NOMO-1 treated with DMSO at 0.1 percent for 48 hours (cell line): ENCODE results near the gene ZNF74.
"Not testable (repeated sequence)": the region's sequence is repeated elsewhere in the genome, so short reads cannot be mapped to it uniquely, and the experiment has no call there.

ENCODE experiments used
- DNase-seq: peaks from one replicate; lab custom pipeline; 2025; ENCODE audit not compliant: unreplicated experiment; lab: John Stamatoyannopoulos, UW

ZNF74 gene

DNA sequence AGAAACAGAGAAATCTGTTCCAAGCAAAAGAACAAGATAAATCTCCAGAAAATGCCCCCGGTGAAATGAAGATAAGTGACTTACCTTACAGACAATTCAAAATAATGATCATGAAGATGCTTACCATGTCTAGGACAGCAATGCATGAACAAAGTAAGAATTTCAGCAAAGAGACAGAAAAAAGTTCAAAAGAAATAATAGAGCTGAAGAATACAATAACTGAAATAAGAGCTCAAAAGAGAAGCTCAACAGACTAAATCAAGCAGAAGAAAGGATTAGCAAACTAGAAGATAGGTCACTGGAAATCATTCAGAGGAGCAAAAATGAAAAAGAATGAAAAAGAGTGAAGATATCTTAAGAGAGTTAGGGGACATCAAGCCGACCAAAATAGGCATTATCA lies 19.8 kb upstream of the ZNF74 start:
- not testable (repeated sequence) for DNase-seq

DNA sequence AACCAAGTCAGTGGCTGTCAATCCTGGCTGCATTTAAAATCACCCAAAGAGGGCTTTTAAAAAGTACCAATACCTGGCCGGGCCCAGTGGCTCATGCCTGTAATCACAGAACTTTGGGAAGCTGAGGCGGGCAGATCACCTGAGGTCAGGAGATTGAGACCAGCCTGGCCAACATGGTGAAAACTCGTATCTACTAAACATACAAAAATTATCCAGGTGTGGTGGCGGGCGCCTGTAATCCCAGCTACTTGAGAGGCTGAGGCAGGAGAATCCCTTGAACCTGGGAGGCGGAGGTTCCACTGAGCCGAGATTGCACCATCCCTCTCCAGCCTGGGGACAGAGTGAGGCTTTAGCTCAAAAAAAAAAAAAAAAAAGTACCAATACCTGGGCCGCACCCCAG lies 17.7 kb upstream of the ZNF74 start:
- not testable (repeated sequence) for DNase-seq

DNA sequence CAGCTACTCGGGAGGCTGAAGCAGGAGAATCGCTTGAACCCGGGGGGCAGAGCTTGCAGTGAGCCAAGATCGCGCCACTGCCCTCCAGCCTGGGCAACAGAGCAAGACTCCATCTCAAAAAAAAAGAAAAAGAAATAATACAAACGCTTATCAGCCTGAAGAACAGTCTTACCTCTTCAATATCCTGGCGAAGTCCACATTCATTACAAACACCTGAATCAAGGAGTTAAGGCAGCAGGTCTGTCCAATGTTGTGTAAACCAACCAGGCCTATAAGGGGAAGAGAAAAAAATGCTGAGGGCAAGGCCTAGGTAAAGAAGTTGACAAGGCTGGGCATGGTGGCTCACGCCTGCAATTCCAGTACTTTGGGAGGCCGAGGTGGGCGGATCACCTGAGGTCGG lies 17.0 kb upstream of the ZNF74 start:
- DNase-seq = not testable (repeated sequence)

DNA sequence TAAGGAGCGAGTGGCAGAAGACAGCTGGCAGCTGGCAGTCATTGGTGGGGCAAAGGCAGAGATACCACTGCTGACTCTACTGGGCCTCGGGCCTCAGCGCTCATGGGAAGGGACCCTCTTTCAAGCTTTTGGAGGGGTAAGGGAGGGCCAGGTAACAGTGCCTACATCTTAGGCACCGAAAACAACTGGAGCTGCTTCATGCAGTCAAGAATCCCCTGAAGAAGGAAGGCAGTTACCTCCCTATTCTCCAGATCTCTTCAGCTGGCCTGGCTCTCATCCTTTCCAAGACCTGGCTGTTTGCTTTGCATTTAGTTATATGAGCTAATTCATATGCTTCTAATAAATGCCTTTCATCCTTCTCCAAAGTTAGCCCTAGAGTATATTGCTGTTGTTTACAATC lies 15.8 kb upstream of the ZNF74 start:
- no peak for DNase-seq

DNA sequence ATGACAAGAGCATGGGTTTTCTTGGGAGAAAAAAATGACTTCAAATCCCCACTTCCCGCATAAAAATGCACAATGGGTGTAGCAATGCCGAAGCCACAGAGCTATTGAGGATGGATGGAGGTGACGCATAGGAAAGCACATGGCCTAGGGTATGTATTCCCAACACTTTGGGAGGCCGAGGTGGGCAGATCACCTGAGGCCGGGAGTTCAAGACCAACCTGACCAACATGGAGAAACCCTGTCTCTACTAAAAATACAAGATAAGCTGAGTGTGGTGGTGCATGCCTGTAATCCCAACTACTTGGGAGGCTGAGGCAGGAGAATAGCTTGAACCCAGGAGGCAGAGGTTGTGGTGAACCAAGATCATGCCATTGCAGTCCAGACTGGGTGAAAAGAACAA lies 15.3 kb upstream of the ZNF74 start:
- not testable (repeated sequence) for DNase-seq

DNA sequence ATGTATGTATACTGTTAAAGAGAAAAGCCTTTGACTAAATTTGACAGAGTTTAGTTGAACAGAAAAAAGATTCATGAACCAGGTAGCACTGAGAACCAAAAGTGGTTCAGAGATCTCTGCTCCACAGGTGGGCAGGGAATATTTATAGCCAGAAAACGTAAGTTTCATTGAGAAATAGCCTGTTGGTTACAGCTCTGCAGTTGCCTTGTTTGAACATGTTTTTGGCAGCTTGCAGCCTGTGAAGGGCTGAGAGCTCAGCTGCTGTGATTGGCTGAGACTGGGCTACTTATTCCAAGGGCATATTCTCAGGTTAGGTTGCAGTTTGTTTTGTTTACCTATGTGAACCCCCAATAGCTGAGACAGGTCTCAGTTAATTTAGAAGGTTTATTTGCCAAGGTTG lies 13.5 kb upstream of the ZNF74 start:
- DNase-seq = no peak

DNA sequence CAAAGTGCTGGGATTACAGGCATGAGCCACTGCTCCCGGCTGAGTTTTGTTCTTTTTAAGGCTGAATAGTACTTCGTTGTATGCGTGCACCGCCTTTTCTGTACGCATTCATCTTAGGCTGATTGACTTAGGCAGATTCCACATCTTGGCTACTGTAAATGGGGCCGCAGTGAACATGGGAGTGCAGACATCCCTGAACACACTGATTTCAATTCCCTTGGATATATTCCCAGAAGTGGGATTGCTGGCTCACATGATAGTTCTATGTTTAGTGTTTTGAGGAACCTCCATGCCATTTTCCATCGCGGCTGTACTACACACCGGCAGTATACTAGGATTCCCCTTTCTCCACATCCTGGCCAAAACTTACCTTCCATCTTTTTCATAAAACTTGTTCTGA lies 10.4 kb upstream of the ZNF74 start:
- DNase-seq = no peak

DNA sequence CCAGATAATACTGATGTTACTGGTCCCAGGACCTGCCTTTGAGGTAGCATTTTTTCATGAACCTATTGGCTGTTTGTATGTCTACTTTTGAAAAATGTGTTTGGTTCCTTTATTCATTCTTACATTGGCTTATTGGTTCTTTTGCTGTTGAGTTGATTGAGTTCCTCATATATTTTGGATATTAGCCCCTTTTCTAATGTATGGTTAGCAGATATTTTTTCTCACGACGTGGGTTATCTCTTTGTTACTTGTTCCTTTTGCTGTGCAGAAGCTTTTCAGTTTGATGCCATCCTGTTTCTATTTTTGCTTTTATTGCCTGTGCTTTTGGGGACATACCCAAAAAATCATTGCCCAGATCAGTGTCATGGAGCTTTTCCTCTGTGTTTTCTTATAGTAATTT lies 9.8 kb upstream of the ZNF74 start:
- DNase-seq = no peak

DNA sequence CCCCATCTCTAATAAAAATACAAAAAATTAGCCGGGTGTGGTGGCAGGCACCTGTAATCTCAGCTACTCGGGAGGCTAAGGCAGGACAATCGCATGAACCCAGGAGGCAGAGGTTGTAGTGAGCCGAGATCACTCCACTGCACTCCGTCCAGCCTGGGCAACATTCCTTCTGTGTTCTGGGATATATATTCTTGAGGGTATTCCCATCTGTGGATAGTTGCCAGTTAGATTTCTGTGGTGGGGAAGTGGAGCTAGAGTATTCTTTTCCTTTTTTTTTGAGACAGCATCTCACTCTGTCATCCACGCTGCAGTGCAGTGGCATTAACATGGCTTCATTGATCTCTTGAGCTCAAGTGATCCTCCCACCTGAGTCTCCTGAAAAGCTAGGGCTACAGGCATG lies 9.1 kb upstream of the ZNF74 start:
- DNase-seq = no peak

DNA sequence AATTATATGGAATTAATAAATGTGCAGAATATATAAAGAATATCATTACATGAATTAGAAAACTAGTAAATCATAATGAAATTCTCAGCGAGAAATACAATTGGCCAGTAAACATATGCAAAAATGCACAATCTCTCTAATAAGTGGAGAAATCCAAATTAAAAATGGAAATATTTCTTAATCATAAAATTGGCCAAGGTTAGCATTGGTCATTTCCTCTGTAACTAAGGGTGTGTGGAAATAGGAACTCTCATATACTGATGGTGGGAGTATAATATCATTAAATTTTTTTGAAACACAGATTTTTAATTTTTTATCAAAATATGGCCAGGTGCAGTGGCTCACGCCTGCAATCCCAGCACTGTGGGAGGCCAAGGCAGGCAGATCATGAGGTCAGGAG lies 7.6 kb upstream of the ZNF74 start:
- peak; percentile 3 for DNase-seq

DNA sequence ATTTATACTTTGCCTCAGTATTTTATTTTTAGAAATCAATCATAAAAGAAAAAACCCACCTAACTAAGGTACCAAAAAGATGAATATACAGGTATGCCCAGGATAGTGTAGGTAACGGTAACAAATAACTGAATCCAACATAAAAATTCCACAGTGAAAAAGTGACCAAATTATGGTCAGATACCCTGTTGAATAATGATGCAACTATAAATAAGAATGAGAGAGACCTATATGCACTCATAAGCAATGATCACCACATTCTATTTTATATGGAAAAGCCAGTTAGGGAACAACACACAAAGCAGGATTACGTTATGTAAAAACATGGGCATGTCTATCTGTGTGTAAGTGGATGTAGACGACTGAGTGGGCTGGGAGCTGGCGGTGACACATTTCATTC lies 7.0 kb upstream of the ZNF74 start:
- DNase-seq = no peak

DNA sequence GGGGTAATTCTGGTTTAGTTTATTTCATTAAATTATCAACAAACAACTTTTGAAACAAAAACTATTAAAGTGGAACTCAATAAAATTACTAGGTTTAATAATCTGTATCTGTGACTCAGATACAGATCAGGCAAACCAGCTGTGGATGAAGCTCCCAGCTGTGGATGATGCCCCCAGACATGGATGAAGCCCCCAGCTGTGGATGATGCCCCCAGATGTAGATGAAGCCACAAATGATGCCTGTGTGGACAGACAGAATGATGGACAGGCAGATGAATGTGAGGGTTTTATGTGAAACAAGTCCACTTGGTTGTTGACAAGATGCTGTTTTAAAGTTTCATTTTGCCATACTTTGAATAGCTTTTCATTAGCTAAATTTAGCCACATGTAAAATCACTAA lies 5.8 kb upstream of the ZNF74 start:
- no peak for DNase-seq

DNA sequence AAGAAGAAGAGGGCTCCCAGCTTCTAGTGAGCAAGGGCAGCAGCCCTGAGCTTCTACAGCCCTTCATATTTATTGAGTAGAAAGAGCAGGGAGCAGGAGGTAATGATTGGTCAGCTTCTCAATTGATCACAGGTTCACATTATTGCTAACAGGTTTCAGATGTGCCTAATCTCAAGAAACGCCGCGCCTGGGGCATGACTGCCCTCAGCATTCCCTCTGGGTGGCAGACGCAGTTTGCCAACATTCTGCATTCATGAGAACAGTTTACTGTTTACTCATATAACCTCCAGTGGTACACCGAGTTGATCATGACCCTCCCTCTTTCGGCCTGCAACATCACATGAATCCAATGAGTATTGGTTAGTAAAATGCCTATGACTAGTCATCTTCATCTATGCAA lies 4.7 kb upstream of the ZNF74 start:
- no peak for DNase-seq

DNA sequence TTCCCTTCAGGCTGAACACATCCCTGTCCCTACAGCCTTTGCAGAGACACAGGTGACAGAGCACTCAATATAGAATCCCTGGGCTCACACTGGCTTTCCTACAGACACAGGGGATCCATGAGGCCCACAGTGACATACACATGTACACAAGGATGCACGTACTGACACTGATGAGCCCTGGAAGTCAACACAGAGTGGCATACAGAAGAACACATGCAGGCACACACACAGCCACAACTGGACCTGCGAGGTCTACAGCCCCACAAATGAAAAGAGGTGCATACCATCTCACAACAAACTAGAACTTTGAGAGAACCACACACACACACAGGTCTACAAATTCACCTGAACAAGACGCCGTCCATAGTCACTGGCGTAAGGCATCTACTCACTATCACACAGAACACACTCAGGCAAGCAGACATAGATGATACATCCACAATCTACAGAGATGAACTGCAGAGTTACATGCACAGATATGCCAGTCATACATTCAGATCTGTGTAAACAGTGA lies 3.5 kb upstream of the ZNF74 start:
- no peak for DNase-seq

DNA sequence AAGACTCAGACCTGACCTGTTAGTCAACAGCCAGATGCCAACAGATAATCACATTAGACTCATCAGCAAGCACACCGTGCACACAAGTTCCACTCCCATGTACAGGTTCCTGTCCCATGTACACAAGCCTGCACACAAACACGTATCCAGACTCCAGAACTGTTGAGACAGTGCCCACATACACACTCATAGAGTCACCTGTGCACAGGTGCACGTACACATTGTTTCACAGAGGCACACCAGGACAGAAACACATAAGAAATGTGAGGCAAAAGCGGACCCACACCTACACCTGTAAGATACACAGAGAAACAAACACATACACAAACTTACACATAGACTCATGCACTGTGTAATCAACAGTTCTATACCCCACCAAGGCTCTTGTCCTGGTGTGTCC lies 2.7 kb upstream of the ZNF74 start:
- no peak for DNase-seq

DNA sequence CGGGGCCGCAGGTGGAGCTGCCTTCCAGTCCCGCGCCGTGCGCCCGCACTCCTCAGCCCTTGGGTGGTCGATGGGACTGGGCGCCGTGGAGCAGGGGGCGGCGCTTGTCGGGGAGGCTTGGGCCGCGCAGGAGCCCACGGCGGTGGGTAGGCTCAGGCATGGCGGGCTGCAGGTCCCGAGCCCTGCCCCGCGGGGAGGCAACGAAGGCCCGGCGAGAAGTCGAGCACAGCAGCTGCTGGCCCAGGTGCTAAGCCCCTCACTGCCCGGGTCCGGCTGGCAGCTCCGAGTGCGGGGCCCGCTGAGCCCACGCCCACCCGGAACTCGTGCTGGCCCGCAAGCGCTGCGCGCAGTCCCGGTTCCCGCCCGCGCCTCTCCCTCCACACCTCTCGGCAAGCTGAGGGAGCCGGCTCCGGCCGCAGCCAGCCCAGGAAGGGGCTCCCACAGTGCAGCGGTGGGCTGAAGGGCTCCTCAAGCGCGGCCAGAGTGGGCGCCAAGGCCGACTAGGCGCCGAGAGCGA lies 1.5 kb upstream of the ZNF74 start:
- not testable (repeated sequence) for DNase-seq

DNA sequence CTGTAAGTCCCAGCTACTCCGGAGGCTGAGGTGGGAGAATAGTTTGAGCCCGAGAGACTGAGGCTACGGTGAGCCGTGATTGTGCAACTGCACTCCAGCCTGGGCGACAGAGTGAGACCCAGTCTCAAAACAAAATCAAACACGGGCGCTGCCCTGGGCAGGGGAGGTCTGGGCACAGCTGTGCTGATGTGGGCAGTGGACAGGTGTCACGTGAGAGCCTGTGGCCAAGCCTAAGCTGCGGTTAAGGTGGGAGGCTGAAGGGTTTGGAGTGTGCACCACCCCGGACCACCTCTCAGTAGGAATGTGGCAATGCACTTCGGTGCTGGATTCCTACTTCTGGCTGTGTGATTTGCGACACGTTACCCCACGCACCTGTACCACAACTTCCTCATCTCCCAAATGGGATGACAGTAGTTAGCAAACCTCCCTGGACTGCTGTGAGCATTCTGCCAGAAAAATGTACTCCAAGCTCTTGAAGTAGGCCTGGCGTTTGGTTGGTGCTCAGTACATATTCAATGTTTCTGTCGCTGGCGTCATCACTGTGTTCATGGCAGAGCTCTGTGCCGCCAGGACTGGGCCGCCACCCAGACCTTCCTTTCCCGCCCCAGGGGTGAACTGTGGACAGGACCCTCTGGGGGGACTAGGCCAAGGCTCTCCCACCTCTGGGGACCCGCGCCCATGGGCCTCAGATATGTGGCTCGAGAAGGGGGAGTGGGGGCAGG lies 807 bp upstream of the ZNF74 start:
- no peak for DNase-seq

DNA sequence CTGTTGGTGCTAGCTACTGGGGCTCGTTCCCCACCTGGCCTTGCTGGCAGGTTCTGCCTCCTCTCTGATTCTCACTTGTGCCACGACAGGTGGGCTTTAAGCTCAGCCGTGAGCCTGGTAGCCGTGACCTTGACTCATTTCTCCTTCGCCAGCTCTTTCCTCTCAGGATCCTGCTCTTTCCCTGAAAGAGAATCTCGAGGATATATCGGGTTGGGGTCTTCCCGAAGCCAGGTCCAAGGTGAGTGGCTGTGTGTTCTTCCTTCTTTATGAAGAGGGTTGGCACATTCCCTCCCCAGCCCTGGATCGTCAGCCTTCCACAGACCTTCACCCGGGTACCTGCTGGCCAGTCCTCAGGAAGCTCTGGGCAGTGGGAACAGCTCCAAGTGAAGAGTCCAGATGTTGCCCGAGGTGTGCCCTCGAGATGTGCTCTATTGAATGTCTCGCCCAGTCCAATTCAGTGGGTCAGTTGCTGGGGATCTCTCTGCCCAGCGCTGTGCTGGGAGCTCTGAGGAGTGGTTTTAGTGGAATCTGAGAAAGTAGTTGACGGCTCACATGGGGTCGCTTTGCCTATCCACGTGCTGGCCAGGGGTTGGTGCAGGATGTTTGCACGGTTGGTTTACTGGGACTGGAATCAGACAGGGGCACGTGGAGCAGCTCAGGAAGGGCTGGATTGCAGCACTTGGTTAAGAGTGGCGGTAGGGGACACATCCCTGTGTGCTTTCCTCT lies 1.4 kb downstream of the ZNF74 start:
- DNase-seq = no peak

DNA sequence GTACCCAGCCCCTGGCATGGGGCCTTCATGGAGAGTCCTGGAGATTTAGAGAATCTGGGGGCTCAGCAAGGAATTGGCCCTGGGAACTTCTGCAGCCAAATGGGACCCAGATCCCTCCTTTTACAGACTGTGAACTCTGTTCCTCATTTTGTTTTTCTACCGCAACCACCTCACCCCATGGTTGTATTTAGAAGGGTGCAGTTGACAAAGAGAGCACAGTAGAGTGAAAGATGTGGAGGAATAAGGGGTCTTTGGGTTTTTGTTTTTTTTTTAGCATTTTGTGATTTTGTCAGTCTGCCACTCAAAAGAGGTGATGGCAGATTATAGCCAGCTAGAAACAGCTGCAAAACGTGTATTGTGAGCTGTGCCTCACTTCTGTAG lies 1.9 kb downstream of the ZNF74 start:
- DNase-seq = peak; percentile 5

DNA sequence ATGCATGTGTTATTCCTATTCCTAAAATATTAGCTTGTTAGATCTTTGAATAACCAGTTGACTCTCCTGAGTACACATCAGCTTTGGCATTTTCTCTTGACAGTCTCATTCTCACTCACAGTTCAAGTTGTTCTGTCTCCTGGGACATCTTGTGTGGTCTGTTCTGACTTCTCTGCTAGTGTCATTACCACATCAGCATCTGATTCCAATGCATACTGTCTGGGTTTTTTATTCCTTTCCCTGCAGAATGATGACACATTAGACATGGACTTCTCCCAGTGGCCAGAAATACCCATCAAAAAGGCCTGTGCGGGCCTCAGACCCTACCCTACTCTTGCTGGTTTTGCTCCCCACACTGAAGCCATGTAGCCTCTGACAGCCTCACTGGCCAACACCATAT lies 2.7 kb downstream of the ZNF74 start:
- DNase-seq = no peak

DNA sequence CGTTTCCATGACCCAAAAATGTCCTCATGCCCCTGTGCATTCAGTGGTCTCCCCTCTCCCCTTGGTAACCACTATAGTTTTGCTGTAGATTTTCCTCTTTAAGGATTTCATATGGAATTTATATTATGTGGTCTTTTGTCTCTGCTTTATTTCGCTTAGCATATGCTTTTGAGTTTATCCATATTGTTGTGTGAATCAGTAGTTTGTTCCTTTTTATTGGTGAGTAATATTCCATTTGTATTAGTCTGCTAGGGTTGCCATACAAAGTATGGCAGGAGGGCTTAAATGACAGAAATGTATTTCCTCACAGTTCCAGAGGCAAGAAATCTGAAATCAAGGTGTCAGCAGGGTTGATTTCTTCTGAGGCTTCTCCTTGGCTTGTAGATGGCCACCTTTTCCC lies 3.5 kb downstream of the ZNF74 start:
- DNase-seq = no peak

DNA sequence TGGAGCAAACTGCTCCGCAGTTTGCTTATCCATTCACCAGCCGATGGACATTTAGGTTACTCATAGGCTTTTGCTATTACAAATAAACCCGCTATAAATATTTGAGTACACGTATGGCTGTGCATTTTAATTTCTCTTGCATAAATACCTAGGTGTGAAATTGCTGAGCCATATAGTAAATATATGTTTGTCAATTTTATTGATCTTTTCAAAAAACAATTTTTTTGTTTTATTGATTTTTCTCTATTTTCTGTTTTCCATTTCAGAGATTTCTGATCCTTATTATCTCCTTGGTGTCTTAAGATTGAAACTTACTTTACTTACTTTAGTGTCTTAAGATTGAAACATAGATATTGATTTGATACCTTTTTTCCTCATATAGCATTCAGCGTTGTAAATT lies 4.5 kb downstream of the ZNF74 start:
- no peak for DNase-seq
